OCI-LY3 (cell line): ENCODE measurements around the gene MYO9A.

ENCODE experiments used
- H2AFZ ChIP-seq: fragments of 200-600, 300-600 bp; shearing (Covaris generic); 2 replicates; pipeline ENCODE4 v1.6.0; 2014; ENCODE audit warnings: antibody characterized with exemption, low read depth, low read length
- H3K27ac ChIP-seq: fragments of 200-600, 300-600 bp; sonication (generic); 2 replicates; pipeline ENCODE4 v1.5.1; 2014; ENCODE audit warnings: mild to moderate bottlenecking, low read length, moderate library complexity, mixed read lengths
- H3K27me3 ChIP-seq: fragments of 200-600, 300-600 bp; sonication (generic); 2 replicates; pipeline ENCODE4 v1.6.1; 2014; ENCODE audit warnings: low read depth, low read length, mixed read lengths
- H3K36me3 ChIP-seq: fragments of 200-600, 300-600 bp; sonication (generic); replicated peaks from 2 replicates; pipeline ENCODE3; 2014; ENCODE audit warnings: low read depth, low read length, mixed read lengths
- H3K4me1 ChIP-seq: fragments of 300-600, 200-600 bp; sonication (generic); 2 replicates; pipeline ENCODE4 v1.6.1; 2014; ENCODE audit warnings: low read length, mixed read lengths
- H3K4me2 ChIP-seq: fragments of 200-600, 300-600 bp; sonication (generic); 2 replicates; pipeline ENCODE4 v1.6.1; 2014; ENCODE audit warnings: low read length, mixed read lengths
- H3K4me3 ChIP-seq: fragments of 300-600, 200-600 bp; sonication (generic); 2 replicates; pipeline ENCODE4 v1.5.1; 2014; ENCODE audit warnings: antibody characterized with exemption, mild to moderate bottlenecking, low read length, moderate library complexity
- H3K79me2 ChIP-seq: fragments of 300-600, 200-600 bp; shearing (Covaris generic); 2 replicates; pipeline ENCODE4 v1.6.1; 2014; ENCODE audit warnings: mild to moderate bottlenecking, low read length, mixed read lengths
- H3K9ac ChIP-seq: fragments of 300-600, 200-600 bp; shearing (Covaris generic); 2 replicates; pipeline ENCODE4 v1.6.0; 2014; ENCODE audit warnings: mild to moderate bottlenecking, low read length, moderate library complexity
- H3K9me3 ChIP-seq: fragments of 200-600, 300-600 bp; shearing (Covaris generic); 2 replicates; pipeline ENCODE4 v1.6.1; 2014; ENCODE audit warnings: low read length, mixed read lengths; ENCODE audit not compliant: insufficient read depth
- H4K20me1 ChIP-seq: fragments of 200-600, 300-600 bp; sonication (generic); 2 replicates; pipeline ENCODE4 v1.6.1; 2016; ENCODE audit warnings: low read length, mixed read lengths; ENCODE audit not compliant: insufficient read depth
- EZH2phosphoT487 ChIP-seq: fragments of 200-600 bp; shearing (Covaris generic); IDR thresholded peaks from 2 replicates; pipeline ENCODE4 v1.6.1; 2018; ENCODE audit warnings: antibody characterized with exemption, mixed run types, low read depth
- TF ChIP-seq, protein P1 (sequence below): fragments of 200-600, 300-600 bp; sonication (generic); IDR thresholded peaks from 2 replicates; pipeline ENCODE4 v1.5.1; 2014; ENCODE audit warnings: antibody characterized with exemption, low read length, low read depth

Gene MYO9A, protein sequence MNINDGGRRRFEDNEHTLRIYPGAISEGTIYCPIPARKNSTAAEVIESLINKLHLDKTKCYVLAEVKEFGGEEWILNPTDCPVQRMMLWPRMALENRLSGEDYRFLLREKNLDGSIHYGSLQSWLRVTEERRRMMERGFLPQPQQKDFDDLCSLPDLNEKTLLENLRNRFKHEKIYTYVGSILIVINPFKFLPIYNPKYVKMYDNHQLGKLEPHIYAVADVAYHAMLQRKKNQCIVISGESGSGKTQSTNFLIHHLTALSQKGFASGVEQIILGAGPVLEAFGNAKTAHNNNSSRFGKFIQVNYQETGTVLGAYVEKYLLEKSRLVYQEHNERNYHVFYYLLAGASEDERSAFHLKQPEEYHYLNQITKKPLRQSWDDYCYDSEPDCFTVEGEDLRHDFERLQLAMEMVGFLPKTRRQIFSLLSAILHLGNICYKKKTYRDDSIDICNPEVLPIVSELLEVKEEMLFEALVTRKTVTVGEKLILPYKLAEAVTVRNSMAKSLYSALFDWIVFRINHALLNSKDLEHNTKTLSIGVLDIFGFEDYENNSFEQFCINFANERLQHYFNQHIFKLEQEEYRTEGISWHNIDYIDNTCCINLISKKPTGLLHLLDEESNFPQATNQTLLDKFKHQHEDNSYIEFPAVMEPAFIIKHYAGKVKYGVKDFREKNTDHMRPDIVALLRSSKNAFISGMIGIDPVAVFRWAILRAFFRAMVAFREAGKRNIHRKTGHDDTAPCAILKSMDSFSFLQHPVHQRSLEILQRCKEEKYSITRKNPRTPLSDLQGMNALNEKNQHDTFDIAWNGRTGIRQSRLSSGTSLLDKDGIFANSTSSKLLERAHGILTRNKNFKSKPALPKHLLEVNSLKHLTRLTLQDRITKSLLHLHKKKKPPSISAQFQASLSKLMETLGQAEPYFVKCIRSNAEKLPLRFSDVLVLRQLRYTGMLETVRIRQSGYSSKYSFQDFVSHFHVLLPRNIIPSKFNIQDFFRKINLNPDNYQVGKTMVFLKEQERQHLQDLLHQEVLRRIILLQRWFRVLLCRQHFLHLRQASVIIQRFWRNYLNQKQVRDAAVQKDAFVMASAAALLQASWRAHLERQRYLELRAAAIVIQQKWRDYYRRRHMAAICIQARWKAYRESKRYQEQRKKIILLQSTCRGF (N-terminal part only)

DNA sequence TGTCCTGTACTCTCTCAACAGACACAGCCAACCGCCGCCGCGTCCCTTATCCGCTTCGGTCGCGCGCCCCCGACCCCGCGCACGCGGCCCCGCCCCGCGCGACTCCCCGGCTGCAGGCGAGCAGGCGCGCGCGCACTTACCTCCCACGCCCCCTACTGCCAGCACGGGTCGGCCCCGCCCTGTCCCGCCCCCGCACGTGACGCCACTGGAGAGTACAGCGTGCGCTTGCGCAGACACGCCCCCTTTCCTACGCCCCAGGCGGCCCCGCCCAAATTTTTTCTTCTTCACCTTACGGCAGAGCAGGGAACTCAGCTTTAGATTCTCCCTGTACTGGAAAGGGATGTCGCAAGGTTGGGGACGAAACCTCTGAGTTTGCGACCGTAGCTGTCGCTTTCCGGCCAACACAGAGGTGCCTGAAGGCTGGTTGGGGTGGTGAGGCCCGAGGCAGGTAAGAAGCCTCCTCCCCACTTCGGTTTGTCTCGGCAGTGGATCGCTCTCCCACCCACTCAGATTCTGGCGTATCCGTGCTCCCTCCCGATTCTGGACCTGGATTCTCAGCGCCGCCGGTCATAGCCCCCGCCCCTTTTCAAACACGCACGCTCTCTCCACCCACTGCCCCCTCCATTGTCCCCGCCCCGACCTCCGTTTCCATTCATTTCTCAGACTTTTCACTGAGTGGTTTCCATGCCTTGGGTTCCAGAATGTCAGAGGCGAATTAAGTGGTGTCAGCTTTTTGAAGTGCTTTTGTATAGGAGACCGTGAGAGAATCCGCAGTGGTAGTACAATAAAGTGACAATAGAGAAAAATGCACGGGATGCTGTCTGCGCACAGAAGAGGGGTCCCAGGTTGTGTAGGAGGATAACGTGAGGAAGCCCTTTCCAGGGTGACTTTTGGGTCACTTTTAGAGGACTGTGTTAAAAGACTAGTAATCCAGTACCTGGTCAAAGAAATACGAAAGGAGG, at the start of gene MYO9A, which contains the start of gene SENP8:
Gene MYO9A, minus strand, starts transcription at position 134 of the 962 bp plus-strand sequence. CDS start 71,587 bp downstream, outside the sequence.
Gene SENP8, plus strand, starts transcription at position 387 of the 962 bp plus-strand sequence. CDS start 21,221 bp downstream, outside the sequence.
- H4K20me1 ChIP-seq, result peaks cover 34% of the 10 kb centered on the region
- H3K36me3 ChIP-seq, result no peaks in the 10 kb centered on the region
- no peaks in the 10 kb centered on the region for H3K27me3 ChIP-seq
- peak within 1 kb of the TSS; percentile 92 for H3K4me2 ChIP-seq
- H3K4me3 ChIP-seq, result peak within 1 kb of the TSS; percentile 87
- peak within 1 kb of the TSS; percentile 82 for H3K27ac ChIP-seq
- peaks cover 14% of the 10 kb centered on the region for H3K4me1 ChIP-seq
- H2AFZ ChIP-seq, result peak within 1 kb of the TSS; percentile 54
- H3K79me2 ChIP-seq, result peaks cover 48% of the 10 kb centered on the region
- no peaks in the 10 kb centered on the region for H3K9me3 ChIP-seq
- H3K9ac ChIP-seq, result peak within 1 kb of the TSS; percentile 84
- TF ChIP-seq, protein P1, sequence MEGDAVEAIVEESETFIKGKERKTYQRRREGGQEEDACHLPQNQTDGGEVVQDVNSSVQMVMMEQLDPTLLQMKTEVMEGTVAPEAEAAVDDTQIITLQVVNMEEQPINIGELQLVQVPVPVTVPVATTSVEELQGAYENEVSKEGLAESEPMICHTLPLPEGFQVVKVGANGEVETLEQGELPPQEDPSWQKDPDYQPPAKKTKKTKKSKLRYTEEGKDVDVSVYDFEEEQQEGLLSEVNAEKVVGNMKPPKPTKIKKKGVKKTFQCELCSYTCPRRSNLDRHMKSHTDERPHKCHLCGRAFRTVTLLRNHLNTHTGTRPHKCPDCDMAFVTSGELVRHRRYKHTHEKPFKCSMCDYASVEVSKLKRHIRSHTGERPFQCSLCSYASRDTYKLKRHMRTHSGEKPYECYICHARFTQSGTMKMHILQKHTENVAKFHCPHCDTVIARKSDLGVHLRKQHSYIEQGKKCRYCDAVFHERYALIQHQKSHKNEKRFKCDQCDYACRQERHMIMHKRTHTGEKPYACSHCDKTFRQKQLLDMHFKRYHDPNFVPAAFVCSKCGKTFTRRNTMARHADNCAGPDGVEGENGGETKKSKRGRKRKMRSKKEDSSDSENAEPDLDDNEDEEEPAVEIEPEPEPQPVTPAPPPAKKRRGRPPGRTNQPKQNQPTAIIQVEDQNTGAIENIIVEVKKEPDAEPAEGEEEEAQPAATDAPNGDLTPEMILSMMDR, result no peak; the same call in 1 of the 2 replicates
- no peak for TF ChIP-seq EZH2phosphoT487

DNA sequence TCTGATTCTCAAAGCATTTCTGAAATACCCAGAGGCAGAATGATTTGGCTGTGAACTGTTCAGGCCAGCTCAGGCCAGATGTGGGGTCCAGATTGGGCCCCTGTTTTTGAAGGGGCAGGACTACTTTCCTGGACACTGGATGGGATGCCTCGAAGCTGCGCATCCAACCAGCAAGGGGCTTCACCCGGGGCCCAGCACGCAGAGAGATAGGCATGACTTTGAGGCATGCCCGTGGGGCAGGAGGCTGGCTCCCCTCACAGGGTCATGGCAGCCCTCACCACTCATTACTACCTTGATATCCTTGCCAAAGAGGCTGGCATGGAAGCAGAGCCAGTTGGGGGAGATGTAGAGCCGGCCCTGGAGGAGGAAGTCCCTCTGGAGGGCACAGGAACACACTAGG, 49.5 kb upstream of the MYO9A start:
- H3K4me1 ChIP-seq, result no peaks in the 10 kb centered on the region
- no peaks in the 10 kb centered on the region for H3K79me2 ChIP-seq
- H3K27ac ChIP-seq, result no peak overlapping the region
- no peak overlapping the region for H3K4me3 ChIP-seq
- H3K36me3 ChIP-seq, result no peaks in the 10 kb centered on the region
- no peaks in the 10 kb centered on the region for H3K27me3 ChIP-seq
- no peak overlapping the region for H2AFZ ChIP-seq
- H3K9me3 ChIP-seq, result no peaks in the 10 kb centered on the region
- H3K9ac ChIP-seq, result no peak overlapping the region
- TF ChIP-seq, protein P1, result no peak
- no peak for TF ChIP-seq EZH2phosphoT487
- no peaks in the 10 kb centered on the region for H4K20me1 ChIP-seq
- H3K4me2 ChIP-seq, result no peak overlapping the region

DNA sequence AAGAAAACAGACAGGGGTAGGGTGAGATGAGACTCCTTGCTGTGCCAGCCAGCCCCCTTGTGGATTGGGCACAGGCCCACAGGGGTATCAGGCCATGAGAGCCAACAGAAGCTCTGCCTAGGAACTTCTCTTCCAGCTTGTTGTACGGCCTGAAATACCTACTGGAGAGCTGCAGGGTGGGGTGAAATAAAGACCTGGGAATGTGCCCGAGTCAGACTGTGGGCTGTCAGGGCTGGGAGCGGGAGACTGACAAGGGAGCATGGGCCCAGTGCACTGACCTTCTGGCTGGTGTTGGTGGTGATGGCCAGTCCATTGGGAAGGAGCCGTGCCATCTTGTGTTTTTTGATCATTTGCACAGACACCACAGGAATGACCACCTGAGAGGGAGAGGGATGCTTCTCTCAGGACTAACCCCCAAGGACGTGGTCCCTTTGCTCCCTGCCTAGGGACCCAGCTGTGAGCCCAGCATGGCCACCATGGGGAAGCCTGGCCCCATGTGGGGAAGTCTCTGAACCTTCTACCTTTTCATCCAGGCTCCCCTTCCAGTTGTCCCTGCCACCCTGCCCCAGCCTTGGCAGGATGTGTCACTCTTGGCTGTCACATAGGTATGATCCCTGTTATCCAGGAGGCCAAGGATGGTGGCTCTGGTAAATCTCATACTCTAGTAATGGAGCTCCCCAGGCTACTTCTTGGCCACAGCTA, 48.9 kb upstream of the MYO9A start:
- no peaks in the 10 kb centered on the region for H3K27me3 ChIP-seq
- H3K4me2 ChIP-seq, result no peak overlapping the region
- H3K4me3 ChIP-seq, result no peak overlapping the region
- H3K9ac ChIP-seq, result no peak overlapping the region
- H3K27ac ChIP-seq, result no peak overlapping the region
- H3K4me1 ChIP-seq, result no peaks in the 10 kb centered on the region
- H3K9me3 ChIP-seq, result no peaks in the 10 kb centered on the region
- H3K36me3 ChIP-seq, result no peaks in the 10 kb centered on the region
- TF ChIP-seq, protein P1, result no peak
- H4K20me1 ChIP-seq, result no peaks in the 10 kb centered on the region
- no peak overlapping the region for H2AFZ ChIP-seq
- no peaks in the 10 kb centered on the region for H3K79me2 ChIP-seq
